Thyroid gland (tissue), 4 donors: ENCODE measurements around the gene DNAH8.

Source experiments
- CTCF ChIP-seq, 6 experiments: fragments of 200-600 bp in 3 of 6; fragments of 450-650 bp in 3 of 6; sonication (generic) in 3 of 6; IDR thresholded peaks; one replicate each; pipeline ENCODE4 v1.5.1; 2016 to 2019; ENCODE audit warnings: antibody characterized with exemption in 6 of 6, mild to moderate bottlenecking in 2 of 6, inconsistent platforms in 1 of 6, moderate library complexity in 1 of 6
- POLR2A ChIP-seq, 2 donors: fragments of 450-650 bp; IDR thresholded peaks; one replicate each; pipeline ENCODE4 v1.6.1; 2017; ENCODE audit warnings: antibody characterized with exemption in 2 of 2, mild to moderate bottlenecking in 2 of 2, moderate library complexity in 1 of 2

GRCh38 chr6:38805127-38805655, 90.1 kb downstream of the DNAH8 start:
- TF ChIP-seq CTCF (IDR thresholded peaks at IDR 0.05) (no peak), POLR2A (IDR thresholded peaks at IDR 0.05) (no peak)
